Measurements from ENCODE around the gene DOCK4.
"Not testable (repeated sequence)": the region's sequence is repeated elsewhere in the genome, so short reads cannot be mapped to it uniquely, and the experiment has no call there.

Gene DOCK4

DNA sequence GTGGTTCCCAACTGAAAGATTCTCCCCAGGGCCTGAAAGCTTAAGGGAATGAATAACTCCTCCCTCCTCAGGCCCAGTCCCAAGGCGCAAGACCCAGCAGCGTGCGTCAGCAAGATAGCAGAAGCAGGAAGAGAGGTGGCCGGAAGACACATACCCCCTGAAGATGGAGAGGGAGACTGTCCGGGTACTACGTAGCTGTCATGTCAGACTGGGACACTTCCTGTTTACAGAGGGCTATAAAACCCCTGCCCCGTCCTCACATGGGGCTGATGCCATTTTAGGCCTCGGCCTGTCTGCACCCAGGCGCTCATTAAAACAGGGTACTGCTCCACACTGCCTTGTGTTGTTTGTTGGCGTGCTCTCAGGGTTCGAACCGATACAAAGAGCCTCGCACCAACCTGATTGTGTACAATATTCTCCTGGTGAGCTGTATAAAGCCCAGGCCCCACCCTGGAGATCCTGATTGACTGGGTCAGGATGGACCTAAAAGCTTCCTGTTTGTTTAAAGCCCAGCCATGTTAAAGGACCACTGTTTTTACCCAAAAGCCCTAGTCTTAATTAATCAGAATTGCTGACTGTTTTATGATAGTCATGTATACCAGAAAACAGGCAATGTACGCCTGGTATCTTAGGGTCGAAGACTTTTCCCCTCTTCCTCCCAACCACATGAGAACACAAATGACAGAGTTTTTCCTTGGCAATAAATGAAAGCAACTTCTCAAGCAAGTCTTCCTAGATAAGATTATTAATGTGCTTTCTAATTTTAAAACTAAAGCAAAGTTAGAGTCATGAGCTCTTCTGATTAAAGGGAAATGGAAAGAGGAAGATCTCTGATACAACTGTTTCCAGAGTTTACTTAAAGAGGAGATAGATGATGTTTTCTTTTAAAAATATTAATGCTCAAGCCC lies 251.5 kb downstream of the DOCK4 start:
- no peak for DNase-seq (ENCODE audit: low spot score)

DNA sequence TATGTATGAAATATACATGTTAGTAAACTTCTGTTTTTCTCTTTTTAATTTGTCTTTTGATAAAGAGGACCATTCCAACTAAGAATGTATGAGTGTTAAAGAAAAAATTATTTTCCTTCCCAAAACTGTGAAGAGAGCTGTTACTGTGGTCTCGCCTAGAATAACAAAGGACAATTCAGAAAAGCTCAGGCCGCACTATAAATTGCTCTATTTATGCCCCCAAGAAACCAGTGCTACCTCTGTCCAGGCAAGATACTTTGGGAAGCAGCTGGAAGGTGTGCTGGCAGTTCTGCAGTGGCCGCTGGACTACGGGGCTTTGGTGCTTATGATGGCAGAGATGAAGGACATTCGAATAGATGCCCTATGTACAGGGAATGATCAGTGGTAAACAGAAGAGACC lies 252.1 kb downstream of the DOCK4 start:
- no peak for DNase-seq (ENCODE audit: low spot score)

DNA sequence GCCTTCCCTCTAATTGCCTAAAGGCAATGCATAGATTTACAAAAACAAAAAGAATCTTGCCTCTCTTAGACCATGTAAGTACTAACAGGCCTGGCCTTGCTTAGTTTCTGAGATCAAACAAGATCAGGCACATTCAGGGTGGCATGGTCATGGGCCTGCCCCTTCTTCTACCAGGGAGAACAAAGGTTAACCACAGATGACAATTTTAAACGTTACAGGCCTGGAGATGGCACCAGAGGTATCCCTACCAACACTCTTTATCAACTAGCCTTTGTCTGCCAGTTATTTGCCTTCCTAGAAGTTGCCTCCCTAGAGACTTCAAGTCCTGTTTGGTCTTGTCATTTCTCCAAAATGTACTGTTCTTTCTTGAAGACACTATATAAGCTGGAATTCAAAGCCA lies 252.6 kb downstream of the DOCK4 start:
- DNase-seq (ENCODE audit: low spot score) = no peak

DNA sequence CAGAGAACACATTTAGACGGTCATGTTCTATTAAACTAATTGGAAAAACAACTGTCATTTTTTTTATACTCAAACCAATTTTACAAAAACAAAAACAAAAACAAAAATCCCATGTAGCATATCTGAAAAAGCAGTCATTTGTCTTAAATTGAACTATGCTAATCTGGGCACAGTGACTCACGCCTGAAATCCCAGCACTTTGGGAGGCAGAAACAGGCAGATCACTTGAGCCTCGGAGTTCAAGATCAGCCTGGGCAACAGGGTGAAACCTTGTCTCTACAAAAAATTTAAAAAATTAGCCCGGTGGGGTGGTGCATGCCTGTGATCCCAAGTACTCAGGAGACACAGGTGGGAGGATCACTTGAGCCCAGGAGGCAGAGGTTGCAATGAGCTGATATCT lies 253.4 kb downstream of the DOCK4 start:
- no peak for DNase-seq (ENCODE audit: low spot score)

DNA sequence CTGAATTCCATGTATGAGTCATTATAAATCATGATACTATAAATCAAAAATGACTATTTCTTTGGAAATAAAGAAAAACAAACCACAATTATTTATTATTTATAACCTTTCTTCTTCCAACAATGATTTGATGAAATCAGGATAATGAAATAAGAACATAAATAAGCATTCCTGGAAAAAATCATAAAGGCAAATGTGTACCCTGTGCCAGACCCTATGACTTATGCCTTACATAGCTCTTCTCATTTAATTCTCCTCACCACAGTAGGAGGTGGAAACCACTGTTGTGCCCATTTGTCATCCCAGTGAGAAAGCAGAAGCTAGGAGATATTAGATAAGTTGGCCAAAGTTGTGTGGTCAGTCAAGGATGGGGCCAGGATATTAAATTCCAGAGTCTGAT lies 255.1 kb downstream of the DOCK4 start:
- no peak for DNase-seq (ENCODE audit: low spot score)

DNA sequence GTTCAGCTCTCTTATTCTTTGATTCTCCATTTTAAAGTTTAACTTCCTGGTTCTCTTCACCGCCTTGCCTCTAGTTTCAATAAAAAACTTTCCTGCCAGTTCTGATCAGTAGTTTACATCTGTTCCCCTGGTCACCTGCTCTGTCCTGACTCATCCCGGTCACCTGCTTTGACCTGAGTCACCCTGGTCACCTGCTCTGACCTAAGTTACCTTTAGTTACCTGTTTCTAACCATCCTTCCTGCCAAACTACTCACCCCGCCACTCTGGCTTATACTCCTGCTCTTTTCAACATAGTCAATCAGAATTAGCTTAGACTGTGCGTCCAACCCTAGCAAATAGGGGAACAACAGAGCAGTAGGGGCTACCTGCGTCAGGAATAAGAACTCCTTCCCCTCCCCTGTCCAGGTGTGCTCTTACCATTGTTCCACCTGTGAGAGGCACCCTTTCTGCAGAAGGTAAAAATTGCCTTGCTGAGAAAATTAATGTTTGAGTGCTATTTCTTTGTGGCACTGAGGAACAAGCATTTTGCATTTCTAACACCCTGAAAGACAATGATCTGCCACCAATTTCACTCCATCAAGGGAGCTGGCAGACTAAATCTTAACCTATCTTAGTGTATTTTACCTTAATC lies 263.6 kb downstream of the DOCK4 start:
- no peak for DNase-seq (ENCODE audit: low spot score)

DNA sequence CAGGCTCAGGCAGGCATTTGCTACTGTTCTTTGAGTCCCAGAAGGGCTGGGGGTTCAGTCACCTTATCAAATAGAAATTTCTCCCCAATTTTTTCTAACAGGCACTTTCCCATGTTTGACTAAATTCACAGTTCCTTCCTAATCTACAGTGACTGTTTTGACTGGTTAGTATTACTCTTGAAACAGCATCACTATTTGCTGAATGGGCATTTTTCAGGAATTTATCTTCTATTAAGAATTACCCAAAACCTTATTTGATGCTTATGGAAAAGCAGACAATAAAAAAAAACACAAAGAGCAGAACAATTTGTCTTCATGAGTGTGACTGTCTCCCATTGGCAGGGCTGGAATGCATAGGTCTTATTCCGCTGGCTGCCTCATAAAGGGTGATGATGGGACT lies 269.0 kb downstream of the DOCK4 start:
- DNase-seq (ENCODE audit: low spot score) = no peak

DNA sequence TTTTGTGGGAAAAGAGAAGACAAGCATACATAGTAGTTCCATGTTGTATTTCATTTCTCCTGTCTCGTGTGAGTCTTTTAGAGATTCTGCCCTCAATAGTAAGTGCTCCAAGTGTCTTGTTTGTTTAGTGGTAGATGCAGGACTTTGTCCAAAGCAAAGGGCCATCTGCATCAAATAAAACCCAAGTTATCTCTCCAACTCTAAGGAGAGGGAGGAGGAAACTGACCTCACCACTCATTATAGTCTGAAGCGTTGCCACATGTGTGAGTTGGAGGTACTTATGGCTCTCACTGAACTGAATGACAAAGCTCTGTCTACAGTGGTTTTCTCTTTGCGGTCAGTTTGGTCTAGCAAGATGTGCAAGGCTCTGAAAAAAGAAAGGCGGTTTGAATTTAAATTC lies 272.6 kb downstream of the DOCK4 start:
- no peak for DNase-seq (ENCODE audit: low spot score)

DNA sequence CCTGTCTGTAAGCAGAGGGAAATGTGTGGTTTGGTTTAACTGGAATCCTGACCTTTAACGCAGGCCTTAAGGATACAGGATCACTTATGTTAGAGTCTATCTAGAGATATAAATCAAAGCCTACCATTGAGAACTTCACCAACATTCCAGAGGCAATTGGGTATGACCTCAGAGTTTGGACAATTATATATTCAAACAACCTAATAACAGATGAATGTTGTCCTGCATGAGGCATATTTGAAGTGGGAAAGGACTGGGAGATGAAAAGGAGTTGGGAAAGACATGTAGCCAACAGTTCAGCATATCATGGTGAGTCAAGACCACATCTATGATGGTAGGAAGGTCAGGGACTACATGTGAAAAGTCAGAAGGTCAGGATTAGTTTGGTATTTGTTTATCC lies 274.2 kb downstream of the DOCK4 start:
- no peak for DNase-seq (ENCODE audit: low spot score)

DNA sequence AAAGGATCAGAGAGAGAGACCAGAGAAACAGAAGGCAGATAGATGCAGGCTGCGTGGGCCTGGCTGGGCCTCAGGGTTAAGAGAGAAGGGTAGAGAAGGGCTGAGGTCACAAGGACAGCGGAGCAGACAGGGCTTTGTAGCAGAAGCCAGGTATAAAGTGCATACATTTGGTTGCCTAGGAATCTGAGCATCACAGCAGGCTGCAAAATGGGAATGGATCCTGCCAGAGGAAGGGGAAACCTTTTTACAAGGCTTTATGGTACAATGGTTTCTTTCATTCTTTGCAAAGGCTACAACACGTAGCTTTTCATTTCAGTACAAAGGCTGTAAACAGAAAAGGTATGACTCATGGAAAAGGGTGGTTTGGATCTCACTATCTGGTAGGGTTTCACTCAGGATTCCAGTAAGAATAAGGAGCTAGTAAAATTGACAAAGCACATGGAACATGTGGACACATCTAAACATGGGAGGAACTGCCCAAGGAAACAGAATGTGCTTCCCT lies 275.1 kb downstream of the DOCK4 start:
- no peak for DNase-seq (ENCODE audit: low spot score)

DNA sequence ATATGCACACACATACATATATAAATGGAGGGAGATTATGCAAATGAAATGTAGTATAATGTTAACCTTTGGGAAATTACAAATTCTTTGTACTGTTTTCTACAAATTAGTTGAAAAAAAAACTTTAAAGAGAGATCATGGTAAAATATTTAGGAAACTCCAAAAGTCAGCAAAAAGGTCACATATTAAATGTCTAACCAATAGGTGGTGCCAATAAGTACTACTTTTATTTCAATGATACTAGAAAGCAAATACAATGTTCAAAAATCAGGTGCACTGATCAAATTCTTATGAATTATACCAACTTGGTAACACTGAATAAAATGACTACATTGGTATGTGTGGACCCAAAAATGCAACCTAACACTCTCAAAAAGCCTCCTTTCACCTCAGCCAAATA lies 276.9 kb downstream of the DOCK4 start:
- no peak for DNase-seq (ENCODE audit: low spot score)

DNA sequence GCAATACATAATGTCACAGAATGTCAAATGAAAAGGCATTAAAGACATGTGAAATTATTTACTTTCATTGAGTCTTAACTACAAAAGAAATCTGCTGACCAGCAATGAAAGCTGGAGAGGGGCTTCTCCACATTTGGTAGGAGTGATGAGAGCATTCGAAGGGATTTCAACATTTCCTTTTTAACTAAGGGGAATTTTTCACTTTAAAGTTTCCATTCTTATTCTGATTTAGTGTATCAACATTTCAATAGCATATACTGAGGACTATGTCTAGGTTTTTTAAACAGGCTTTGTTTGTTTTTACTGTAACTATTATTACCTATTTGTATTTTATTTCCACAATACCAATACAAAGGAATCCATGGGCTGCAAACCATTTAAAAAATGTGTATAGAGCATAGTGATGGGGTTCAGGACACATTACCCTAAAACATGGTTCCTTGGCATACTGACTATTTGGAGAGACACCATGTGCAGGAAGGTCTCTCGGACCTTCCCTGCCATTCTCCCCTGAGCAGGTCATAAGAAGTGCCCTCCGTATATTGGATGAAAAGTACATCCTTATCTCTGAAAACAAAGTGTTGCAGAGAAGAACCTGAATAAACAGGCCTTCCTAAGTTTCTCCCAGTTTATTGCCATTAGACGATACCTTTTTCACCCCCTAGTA lies 278.7 kb downstream of the DOCK4 start:
- no peak for DNase-seq (ENCODE audit: low spot score)

DNA sequence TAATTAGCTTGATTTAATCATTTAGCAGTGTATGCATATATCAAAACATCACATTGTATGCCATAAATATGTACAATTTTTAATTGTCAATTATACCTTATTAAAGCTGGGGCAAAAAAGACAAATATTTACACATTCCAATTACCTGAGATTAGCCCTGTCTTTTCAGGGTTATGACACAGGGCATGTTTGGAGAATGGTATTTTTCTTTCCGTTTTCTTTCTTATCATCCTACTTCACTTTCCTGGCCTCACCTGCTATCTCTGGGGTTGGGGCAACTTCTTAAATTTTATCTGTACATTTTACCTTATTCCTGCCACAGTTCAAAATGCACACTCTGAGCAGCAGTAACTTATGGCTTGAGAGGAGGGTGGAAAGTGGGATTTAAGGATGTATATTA lies 285.9 kb downstream of the DOCK4 start:
- DNase-seq (ENCODE audit: low spot score) = no peak

DNA sequence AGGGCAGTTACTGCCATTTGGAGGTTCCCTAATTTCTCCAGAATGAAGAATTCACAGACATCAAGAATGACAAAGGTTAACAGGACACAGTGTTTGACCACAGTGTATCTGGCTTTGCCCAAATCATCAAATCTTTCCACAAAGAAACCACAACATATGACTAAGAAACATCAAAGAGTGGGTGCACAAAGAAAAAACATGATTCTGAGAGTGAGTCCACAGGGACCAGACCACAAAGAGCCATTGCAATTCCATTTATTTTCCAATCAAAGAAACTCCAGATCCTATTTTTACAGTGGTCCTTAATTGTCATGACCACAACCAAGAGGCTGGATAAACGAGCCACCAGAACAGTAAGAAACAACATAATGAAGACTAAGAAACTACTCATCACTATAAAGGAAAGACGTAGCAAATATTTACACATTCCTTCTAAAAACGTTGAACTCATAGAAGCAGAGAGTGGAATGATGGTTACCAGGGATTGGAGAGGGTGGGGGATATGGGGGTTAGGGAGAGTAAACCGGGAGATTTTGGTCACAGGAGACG lies 286.5 kb downstream of the DOCK4 start:
- DNase-seq (ENCODE audit: low spot score) = no peak

DNA sequence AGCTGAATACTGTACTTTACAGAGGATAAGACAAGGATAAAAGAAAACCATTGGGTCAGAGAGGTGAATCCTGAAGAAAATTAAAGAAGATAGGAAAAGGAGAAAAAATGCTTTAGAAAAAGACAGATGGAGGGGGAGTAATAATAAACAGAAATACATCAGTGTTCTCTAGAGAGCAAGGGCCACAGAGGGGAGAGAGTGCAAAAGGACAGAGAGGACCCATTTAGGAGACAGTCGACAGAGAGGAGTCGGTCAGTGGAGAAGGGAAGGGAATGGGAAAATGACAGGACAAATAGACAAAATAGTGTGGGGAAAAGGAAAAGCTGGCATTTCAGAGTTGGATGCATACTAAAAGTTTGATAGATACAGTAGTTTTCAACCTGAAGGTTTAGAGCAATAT lies 287.0 kb downstream of the DOCK4 start:
- no peak for DNase-seq (ENCODE audit: low spot score)

DNA sequence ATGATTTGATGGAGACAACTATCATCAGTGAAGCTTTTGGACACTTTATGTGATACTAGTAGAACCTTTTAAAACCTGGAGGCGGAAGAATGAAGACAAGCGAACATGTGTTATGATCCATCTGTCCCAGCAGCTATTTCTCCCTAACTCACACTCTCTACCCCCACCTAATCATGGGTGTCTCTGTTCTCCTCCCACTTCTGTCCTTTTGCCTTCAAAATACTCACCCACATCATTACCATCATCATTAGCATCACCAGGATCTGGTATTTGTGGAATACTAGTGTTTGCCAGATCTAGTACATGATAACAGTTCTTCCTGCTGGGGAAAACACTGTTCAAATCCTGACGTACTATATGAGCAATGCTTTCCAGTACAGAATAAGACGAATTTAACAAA lies 287.7 kb downstream of the DOCK4 start:
- DNase-seq (ENCODE audit: low spot score) = no peak

DNA sequence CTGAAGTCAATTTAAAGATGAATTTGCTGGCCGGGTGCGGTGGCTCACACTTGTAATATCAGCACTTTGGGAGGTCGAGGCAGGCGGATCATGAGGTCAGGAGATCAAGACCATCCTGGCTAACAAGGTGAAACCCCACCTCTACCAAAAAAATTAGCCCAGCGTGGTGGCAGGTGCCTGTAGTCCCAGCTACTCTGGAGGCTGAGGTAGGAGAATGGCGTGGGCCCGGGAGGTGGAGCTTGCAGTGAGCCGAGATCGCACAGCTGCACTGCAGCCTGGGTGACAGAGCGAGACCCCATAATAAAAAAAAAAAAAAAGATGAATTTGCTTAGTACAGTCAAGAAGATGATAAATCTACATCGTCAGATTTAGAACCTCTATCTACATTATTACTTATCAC lies 288.8 kb downstream of the DOCK4 start:
- DNase-seq (ENCODE audit: low spot score) = not testable (repeated sequence)

DNA sequence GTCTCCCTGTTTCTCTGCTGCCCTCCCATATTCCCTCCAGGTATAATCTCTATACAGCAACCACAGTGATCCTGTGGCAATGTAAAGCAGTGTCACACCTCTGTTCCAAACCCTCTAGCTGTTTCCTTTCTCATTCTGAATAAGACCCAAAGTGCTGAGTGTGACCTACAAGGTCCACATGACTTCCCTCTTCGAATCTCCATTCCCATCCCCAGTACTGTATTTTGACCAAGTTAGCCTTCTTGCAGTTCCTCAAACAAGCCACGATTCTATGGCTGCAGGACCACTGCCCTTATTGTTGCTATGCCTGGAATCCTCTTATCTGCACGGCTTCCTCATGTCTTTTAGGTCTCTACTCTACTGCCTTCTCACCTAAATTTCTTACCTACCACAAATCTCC lies 291.9 kb downstream of the DOCK4 start:
- DNase-seq (ENCODE audit: low spot score) = no peak

DNA sequence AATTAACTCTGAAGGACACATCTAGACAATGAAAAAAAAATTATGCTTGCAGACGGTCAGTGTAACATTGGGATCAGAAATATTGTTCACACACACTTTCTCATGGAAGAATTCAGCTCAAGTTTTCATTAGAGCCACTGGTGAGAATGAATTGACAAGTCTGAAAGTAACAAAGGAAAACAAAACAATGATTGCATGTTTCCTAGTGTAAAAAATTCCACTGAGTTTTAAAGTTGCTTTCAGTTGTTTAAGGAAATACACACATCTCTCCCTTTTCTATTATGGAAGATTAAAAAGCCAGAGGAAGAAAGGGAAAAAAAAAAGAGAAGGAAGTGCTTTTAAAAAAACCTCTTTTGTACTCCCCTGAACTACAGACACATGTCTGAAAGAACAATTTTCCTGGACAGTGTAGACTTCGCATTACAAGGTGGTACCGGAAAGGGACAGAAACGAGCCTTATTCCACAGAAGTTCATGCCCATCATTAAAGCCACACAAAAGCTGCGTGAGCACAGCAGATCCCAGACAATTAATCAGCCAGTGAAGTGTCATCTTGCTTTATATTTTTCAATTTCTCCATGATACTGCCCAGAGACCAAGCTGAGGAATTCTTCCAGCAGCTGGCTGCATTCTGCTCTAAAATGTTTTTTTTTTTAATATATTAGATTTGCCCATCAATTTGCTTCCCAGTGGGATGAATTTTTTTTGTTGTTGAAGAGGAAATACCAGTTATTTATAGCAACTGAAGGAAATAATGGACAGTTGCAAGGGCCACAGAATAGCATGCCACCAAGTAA lies 294.8 kb downstream of the DOCK4 start:
- no peak for DNase-seq (ENCODE audit: low spot score)

DNA sequence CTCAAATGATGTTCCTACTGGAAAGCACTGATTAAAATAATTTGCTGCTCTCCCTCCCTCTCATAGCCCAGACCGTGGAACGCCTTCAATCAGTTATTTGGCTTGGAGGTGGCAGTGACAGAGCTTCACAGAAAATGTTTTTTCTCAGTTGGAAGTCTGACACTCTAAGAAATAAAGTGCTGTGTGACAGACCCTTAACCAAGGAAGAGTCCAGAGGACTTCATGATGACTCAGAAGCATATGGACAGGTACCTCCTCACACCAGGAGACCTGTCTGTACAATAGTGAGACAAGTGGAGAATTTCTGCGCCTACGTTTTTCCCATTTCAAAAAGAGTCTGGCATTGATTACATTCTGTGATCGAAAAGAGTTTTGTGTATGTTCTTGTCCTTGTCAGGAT lies 295.5 kb downstream of the DOCK4 start:
- DNase-seq (ENCODE audit: low spot score) = no peak

DNA sequence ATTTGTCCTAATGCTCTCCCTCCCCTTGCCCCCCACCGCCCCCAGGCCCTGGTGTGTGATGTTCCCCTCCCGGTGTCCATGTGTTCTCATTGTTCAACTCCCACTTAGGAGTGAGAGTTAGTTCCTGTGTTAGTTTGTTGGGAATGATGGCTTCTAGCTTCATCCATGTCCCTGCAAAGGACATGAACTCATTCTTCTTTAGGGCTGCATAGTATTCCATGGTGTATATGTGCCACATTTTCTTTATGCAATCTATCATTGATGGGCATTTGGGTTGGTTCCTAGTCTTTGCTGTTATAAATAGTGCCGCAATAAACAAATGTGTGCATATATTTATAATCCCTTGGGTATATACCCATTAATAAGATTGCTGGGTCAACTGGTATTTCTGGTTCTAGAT lies 297.5 kb downstream of the DOCK4 start:
- DNase-seq (ENCODE audit: low spot score) = not testable (repeated sequence)

DNA sequence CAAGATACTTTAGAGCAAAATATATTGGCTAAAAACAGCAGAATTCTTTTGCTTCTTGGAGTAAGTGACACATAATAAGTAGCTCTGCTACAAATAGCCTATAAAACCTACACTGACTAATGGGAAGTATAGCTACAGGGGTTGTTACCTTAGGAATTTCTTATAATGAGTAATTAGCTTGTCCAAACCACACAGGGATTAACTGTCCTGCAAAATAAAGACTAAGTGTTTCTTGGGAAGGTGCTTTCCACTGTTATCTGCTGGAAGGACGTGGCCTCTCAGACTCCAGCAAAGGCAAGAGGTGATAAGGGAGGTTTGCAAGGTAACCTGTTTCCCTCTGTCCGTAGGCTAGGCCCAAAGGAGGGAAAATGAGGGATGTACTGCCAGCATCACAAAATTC lies 302.4 kb downstream of the DOCK4 start:
- no peak for DNase-seq (ENCODE audit: low spot score)
